GM12878 (cell line): ENCODE measurements around the gene DPAGT1. TPM values are rescaled to one million over a fixed set of nuclear protein-coding genes. Genes with fewer than 3 reads are reported as not detected.

Experiments
- ATAC-seq: fragments of 200-7000 bp; cut with Tn5 transposase; 3 replicates; pipeline ENCODE4 v1.9.1; 2020; ENCODE audit warnings: mild to moderate bottlenecking, moderate library complexity
- BruUV-seq: library from RNA; stranded (reverse); fragments of 400-500 nt; replicated peaks from 2 replicates; lab custom pipeline; 2021; lab: Mats Ljungman, UMichigan
- CTCF ChIA-PET: fragments of 300-600 bp; sonication (Branson Sonifier 250); formaldehyde crosslinking; extraction: SDS; loops from one replicate; lab custom pipeline; 2021; ENCODE audit warnings: inconsistent platforms; lab: Yijun Ruan, JAX
- POLR2A ChIA-PET: fragments of 350-600 bp; formaldehyde crosslinking; extraction: SDS; loops from one replicate; lab custom pipeline; 2021; ENCODE audit warnings: inconsistent platforms; lab: Charles Lee
- RAD21 ChIA-PET: fragments of 300-600 bp; sonication (Branson Sonifier 250); formaldehyde crosslinking; loops from one replicate; lab custom pipeline; 2023; ENCODE audit warnings: antibody characterized with exemption; ENCODE audit not compliant: unreplicated experiment; lab: Charles Lee
- SMC1A ChIA-PET: fragments of 300-600 bp; sonication (Branson Sonifier 250); formaldehyde crosslinking; loops from one replicate; lab custom pipeline; 2023; ENCODE audit not compliant: unreplicated experiment, uncharacterized antibody; lab: Charles Lee
- DNase-seq: peaks from one replicate; pipeline ENCODE4 v3.0.0-alpha.2; 2011; ENCODE audit warnings: low read depth, low spot score
- FAIRE-seq: peaks from 3 replicates; lab custom pipeline; 2011; peaks lifted over from hg19 to GRCh38; lab: Jason Lieb, UNC
- H2AFZ ChIP-seq: 2 replicates; pipeline ENCODE4 v1.6.0; 2011; ENCODE audit warnings: low read depth, low read length, control low read depth; ENCODE audit not compliant: control insufficient read depth
- H3K27ac ChIP-seq: 2 replicates; pipeline ENCODE4 v1.5.1; 2011; ENCODE audit warnings: control low read depth; ENCODE audit not compliant: control insufficient read depth, insufficient read depth
- H3K27me3 ChIP-seq, 2 experiments: replicated peaks in 1 of 2; 2 replicates each; pipeline versions ENCODE4 v1.6.0 to v1.6.1; 2011; ENCODE audit warnings: low read length in 1 of 2; ENCODE audit not compliant: control insufficient read depth in 2 of 2, insufficient read depth in 2 of 2
- H3K36me3 ChIP-seq, 2 experiments: 2 replicates each; pipeline ENCODE4 v1.5.1; 2011; ENCODE audit warnings: low read length in 1 of 2; ENCODE audit not compliant: control insufficient read depth in 2 of 2, insufficient read depth in 2 of 2
- H3K4me1 ChIP-seq: 2 replicates; pipeline ENCODE4 v1.6.1; 2011; ENCODE audit warnings: mild to moderate bottlenecking, low read length, moderate library complexity, mixed read lengths; ENCODE audit not compliant: control insufficient read depth, insufficient read depth
- H3K4me2 ChIP-seq: 2 replicates; pipeline ENCODE4 v1.6.0; 2011; ENCODE audit warnings: control low read depth; ENCODE audit not compliant: control insufficient read depth, insufficient read depth
- H3K4me3 ChIP-seq: fragments of 200-600 bp; sonication (generic); 2 replicates; pipeline ENCODE4 v1.5.1; 2016
- H3K79me2 ChIP-seq: 2 replicates; pipeline ENCODE4 v1.6.0; 2011; ENCODE audit warnings: low read length; ENCODE audit not compliant: control insufficient read depth, insufficient read depth
- H3K9ac ChIP-seq: 2 replicates; pipeline ENCODE4 v1.8.0; 2011; ENCODE audit warnings: low read length, control low read depth, mixed read lengths; ENCODE audit not compliant: control insufficient read depth, insufficient read depth
- H3K9me3 ChIP-seq: replicated peaks from 3 replicates; pipeline ENCODE4 v1.5.1; 2011; ENCODE audit warnings: mild to moderate bottlenecking, low read length; ENCODE audit not compliant: control insufficient read depth, insufficient read depth
- H4K20me1 ChIP-seq: 2 replicates; pipeline ENCODE4 v1.6.0; 2011; ENCODE audit not compliant: control insufficient read depth, insufficient read depth
- ASH2L ChIP-seq: fragments of 300-600, 200-600 bp; sonication (generic); IDR thresholded peaks from 2 replicates; pipeline ENCODE4 v1.6.1; 2017; ENCODE audit warnings: low read depth, mild to moderate bottlenecking, borderline replicate concordance
- BACH1 ChIP-seq: fragments of 450-650 bp; IDR thresholded peaks from 2 replicates; pipeline ENCODE4 v1.6.1; 2017; ENCODE audit warnings: mild to moderate bottlenecking, borderline replicate concordance
- BMI1 ChIP-seq: fragments of 450-650 bp; IDR thresholded peaks from 2 replicates; pipeline ENCODE4 v1.6.1; 2016; ENCODE audit warnings: mild to moderate bottlenecking, moderate library complexity, borderline replicate concordance
- DPF2 ChIP-seq: fragments of 450-650 bp; IDR thresholded peaks from 2 replicates; pipeline ENCODE4 v1.6.1; 2017; ENCODE audit warnings: mild to moderate bottlenecking
- ESRRA ChIP-seq: IDR thresholded peaks from 2 replicates; pipeline ENCODE4 v1.6.1; 2012; ENCODE audit warnings: mild to moderate bottlenecking, low read length, improper control_type of control experiment
- FOXM1 ChIP-seq: IDR thresholded peaks from 2 replicates; pipeline ENCODE4 v1.6.1; 2012; ENCODE audit warnings: low read depth, mild to moderate bottlenecking, inconsistent platforms, low read length, moderate library complexity
- GATAD2B ChIP-seq: fragments of 450-650 bp; conservative IDR thresholded peaks from 2 replicates; pipeline ENCODE4 v1.6.1; 2017; ENCODE audit warnings: low read depth, mild to moderate bottlenecking, moderate library complexity
- HDAC6 ChIP-seq: fragments of 200-600 bp; sonication (generic); IDR thresholded peaks from one replicate; pipeline ENCODE4 v1.8.0; 2017; ENCODE audit warnings: antibody characterized with exemption; ENCODE audit not compliant: unreplicated experiment
- NR2F1 ChIP-seq: fragments of 450-650 bp; conservative IDR thresholded peaks from 2 replicates; pipeline ENCODE4 v1.6.1; 2017; ENCODE audit warnings: mild to moderate bottlenecking
- STAT3 ChIP-seq: IDR thresholded peaks from 2 replicates; pipeline ENCODE4 v1.6.1; 2011; ENCODE audit warnings: low read depth, low read length, improper control_type of control experiment
- ZNF207 ChIP-seq: fragments of 450-650 bp; IDR thresholded peaks from 2 replicates; pipeline ENCODE4 v1.6.1; 2014; ENCODE audit warnings: antibody characterized with exemption, mild to moderate bottlenecking, borderline replicate concordance
- WGBS: methylation state at CpG from one replicate; pipeline ENCODE4 v1.1.6; 2016; ENCODE audit warnings: low lambda C conversion rate; ENCODE audit not compliant: insufficient replicate concordance, insufficient coverage; ENCODE audit errors: missing lambda C conversion rate; 5-methylcytosine and 5-hydroxymethylcytosine counted together
- in situ Hi-C: fragments of 300-500 bp; cut with MboI; formaldehyde crosslinking; loops from 9 replicates; pipeline ENCODE4 v1.14.3; 2018; ENCODE audit warnings: mixed read lengths
- intact Hi-C: fragments of 100-400 bp; cut with micrococcal nuclease; formaldehyde crosslinking; loops from one replicate; pipeline ENCODE4 v1.14.2; 2022; ENCODE audit not compliant: unreplicated experiment
- polyA plus RNA-seq, 11 experiments: library from polyadenylated mRNA; depleted of rRNA in 4 of 11; unstranded in 6 of 11; stranded (reverse) in 5 of 11; fragments of >200 nt; fragmentation: Nextera tagmentation in 4 of 11; fragmentation: Illumina TruSeq in 1 of 11; extraction: Ambion mirVana in 4 of 11; extraction: Trizol in 1 of 11; gene quantifications; 1 replicate in 1 of 11; 2 replicates in 10 of 11; pipeline versions ENCODE4 v1.2.1 to v1.2.3, GENCODE V29; 2011 to 2016; ENCODE audit warnings: inconsistent platforms in 2 of 11, missing spikeins in 2 of 11, low read depth in 1 of 11
- total RNA-seq, 4 experiments: library from RNA; depleted of rRNA in 3 of 4; stranded (reverse); fragments of >200 nt in 3 of 4; fragmentation: Illumina TruSeq in 1 of 4; extraction: Trizol in 1 of 4; gene quantifications; 2 replicates each; pipeline versions ENCODE4 v1.2.1 to v1.2.3, GENCODE V29; 2013 to 2021
- TF ChIP-seq, protein P1 (sequence below): IDR thresholded peaks from 2 replicates; pipeline ENCODE4 v1.6.1; 2012; ENCODE audit warnings: low read depth, low read length, improper control_type of control experiment
- TF ChIP-seq, protein P2 (sequence below): IDR thresholded peaks from 2 replicates; pipeline ENCODE4 v1.6.1; 2012; ENCODE audit warnings: improper control_type of control experiment, low read depth, low read length; ENCODE audit not compliant: insufficient replicate concordance

The DPAGT1 gene
- total and polyA plus RNA-seq, 10 of the 15 experiments (the other 5 are each of a cell fraction or from before 2014, with no cell fraction given): 20.5 to 95.6 (median 54.3) TPM

GRCh38 chr11:119116235-119116594 lies 14.6 kb upstream of the DPAGT1 start:
- ChIA-PET RAD21 (no interaction called here), CTCF (interaction anchor here (0.8 kb wide), 1 partner anchor 18 kb away, joined by 3 read pairs; no protein-coding TSS in a partner anchor)
- H3K4me3 ChIP-seq: no peak overlapping the region
- H3K9me3 ChIP-seq: no peaks in the 10 kb centered on the region
- no peaks in the 10 kb centered on the region for H3K27me3 ChIP-seq
- no peak overlapping the region for H3K27ac ChIP-seq
- H3K9ac ChIP-seq: no peak overlapping the region
- in situ Hi-C loops: no loop called here
- ATAC-seq (no peak), DNase-seq (no peak)
- no peak overlapping the region for H3K4me2 ChIP-seq
- 95% methylated on average over 10 of the region's 10 CpGs for WGBS
- TF ChIP-seq, protein P1, sequence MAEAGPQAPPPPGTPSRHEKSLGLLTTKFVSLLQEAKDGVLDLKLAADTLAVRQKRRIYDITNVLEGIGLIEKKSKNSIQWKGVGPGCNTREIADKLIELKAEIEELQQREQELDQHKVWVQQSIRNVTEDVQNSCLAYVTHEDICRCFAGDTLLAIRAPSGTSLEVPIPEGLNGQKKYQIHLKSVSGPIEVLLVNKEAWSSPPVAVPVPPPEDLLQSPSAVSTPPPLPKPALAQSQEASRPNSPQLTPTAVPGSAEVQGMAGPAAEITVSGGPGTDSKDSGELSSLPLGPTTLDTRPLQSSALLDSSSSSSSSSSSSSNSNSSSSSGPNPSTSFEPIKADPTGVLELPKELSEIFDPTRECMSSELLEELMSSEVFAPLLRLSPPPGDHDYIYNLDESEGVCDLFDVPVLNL: no peak
- TF ChIP-seq BMI1 (no peak), STAT3 (no peak), HDAC6 (no peak), NR2F1 (no peak), BACH1 (no peak), FOXM1 (no peak), ASH2L (no peak), GATAD2B (no peak), DPF2 (no peak), ZNF207 (no peak), ESRRA (no peak)
- TF ChIP-seq, protein P2, sequence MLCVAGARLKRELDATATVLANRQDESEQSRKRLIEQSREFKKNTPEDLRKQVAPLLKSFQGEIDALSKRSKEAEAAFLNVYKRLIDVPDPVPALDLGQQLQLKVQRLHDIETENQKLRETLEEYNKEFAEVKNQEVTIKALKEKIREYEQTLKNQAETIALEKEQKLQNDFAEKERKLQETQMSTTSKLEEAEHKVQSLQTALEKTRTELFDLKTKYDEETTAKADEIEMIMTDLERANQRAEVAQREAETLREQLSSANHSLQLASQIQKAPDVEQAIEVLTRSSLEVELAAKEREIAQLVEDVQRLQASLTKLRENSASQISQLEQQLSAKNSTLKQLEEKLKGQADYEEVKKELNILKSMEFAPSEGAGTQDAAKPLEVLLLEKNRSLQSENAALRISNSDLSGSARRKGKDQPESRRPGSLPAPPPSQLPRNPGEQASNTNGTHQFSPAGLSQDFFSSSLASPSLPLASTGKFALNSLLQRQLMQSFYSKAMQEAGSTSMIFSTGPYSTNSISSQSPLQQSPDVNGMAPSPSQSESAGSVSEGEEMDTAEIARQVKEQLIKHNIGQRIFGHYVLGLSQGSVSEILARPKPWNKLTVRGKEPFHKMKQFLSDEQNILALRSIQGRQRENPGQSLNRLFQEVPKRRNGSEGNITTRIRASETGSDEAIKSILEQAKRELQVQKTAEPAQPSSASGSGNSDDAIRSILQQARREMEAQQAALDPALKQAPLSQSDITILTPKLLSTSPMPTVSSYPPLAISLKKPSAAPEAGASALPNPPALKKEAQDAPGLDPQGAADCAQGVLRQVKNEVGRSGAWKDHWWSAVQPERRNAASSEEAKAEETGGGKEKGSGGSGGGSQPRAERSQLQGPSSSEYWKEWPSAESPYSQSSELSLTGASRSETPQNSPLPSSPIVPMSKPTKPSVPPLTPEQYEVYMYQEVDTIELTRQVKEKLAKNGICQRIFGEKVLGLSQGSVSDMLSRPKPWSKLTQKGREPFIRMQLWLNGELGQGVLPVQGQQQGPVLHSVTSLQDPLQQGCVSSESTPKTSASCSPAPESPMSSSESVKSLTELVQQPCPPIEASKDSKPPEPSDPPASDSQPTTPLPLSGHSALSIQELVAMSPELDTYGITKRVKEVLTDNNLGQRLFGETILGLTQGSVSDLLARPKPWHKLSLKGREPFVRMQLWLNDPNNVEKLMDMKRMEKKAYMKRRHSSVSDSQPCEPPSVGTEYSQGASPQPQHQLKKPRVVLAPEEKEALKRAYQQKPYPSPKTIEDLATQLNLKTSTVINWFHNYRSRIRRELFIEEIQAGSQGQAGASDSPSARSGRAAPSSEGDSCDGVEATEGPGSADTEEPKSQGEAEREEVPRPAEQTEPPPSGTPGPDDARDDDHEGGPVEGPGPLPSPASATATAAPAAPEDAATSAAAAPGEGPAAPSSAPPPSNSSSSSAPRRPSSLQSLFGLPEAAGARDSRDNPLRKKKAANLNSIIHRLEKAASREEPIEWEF: no peak
- TF ChIP-seq, all 136 proteins: peak for 0
- ChIA-PET SMC1A (no interaction called here), POLR2A (interaction anchor here (0.6 kb wide), 1 partner anchor 88 kb away, joined by 3 read pairs; no protein-coding TSS in a partner anchor)
- Histone ChIP-seq H4K20me1 (no peaks in the 10 kb centered on the region), H2AFZ (no peak overlapping the region), H3K4me1 (peaks cover 7% of the 10 kb centered on the region), H3K79me2 (no peaks in the 10 kb centered on the region), H3K36me3 (peaks cover 13 to 19% of the 10 kb centered on the region in 2 experiments)
- no TSS peak for BruUV-seq
- FAIRE-seq: no peak
- intact Hi-C loops: no loop called here
